Uterus (tissue), 4 donors: ENCODE results near the gene S100A6. TPM values are rescaled to one million over a fixed set of nuclear protein-coding genes. Genes with fewer than 3 reads are reported as not detected.
A peak's percentile ranks its signal among the peaks of the same experiment; 100 is the strongest.

Experiments used
- DNase-seq, 2 donors: peaks; one replicate each; pipeline ENCODE4 v3.0.0-alpha.2; 2019 to 2020
- H3K27ac ChIP-seq, 2 donors: fragments of 200-600 bp; sonication (generic); 1 replicate in 1 of 2; 2 replicates in 1 of 2; pipeline ENCODE4 v1.5.1; 2016 to 2018
- H3K27me3 ChIP-seq, 2 donors: fragments of 200-600 bp; sonication (generic); one replicate each; pipeline ENCODE4 v1.5.1; 2018 to 2019; ENCODE audit warnings: control low read depth in 1 of 2
- H3K36me3 ChIP-seq, 2 donors: fragments of 200-600 bp; sonication (generic); one replicate each; pipeline ENCODE4 v1.5.1; 2019; ENCODE audit warnings: control low read depth in 1 of 2
- H3K4me1 ChIP-seq, 2 donors: fragments of 200-600 bp; sonication (generic); one replicate each; pipeline ENCODE4 v1.5.1; 2018 to 2019; ENCODE audit warnings: control low read depth in 1 of 2
- H3K4me3 ChIP-seq, 2 donors: fragments of 200-600 bp; sonication (generic); 1 replicate in 1 of 2; 2 replicates in 1 of 2; pipeline ENCODE4 v1.5.1; 2018 to 2019; ENCODE audit warnings: mild to moderate bottlenecking in 1 of 2
- H3K9me3 ChIP-seq, 2 donors: fragments of 200-600 bp; sonication (generic); one replicate each; pipeline ENCODE4 v1.5.1; 2019; ENCODE audit warnings: control low read depth in 1 of 2
- POLR2A ChIP-seq, 2 donors: fragments of 450-650 bp; IDR thresholded peaks; one replicate each; pipeline ENCODE4 v1.6.1; 2016; ENCODE audit warnings: antibody characterized with exemption in 2 of 2, mild to moderate bottlenecking in 1 of 2, moderate library complexity in 1 of 2
- intact Hi-C: fragments of 100-400 bp; cut with DNase I; formaldehyde crosslinking; loops from one replicate; pipeline ENCODE4 v1.15.1; 2023; ENCODE audit warnings: low total_unique reads
- total RNA-seq, 4 donors: library from RNA; depleted of rRNA in 3 of 4; stranded (reverse); fragments of >200 nt in 3 of 4; gene quantifications; one replicate each; pipeline versions ENCODE4 v1.1.0 to v1.2.4, GENCODE V29; 2014 to 2023
- TF ChIP-seq, protein P1 (sequence below), 4 experiments: fragments of 200-600 bp in 2 of 4; fragments of 450-650 bp in 2 of 4; sonication (generic) in 2 of 4; IDR thresholded peaks; one replicate each; pipeline ENCODE4 v1.5.1; 2016 to 2019; ENCODE audit warnings: antibody characterized with exemption in 4 of 4, mild to moderate bottlenecking in 2 of 4, moderate library complexity in 1 of 4
- donor health status: DM: yes; HTN: yes; CAD: no.

S100A6 gene
- total RNA-seq, 4 donors from 2014 or later: 55.5 to 729 (median 448) TPM

DNA sequence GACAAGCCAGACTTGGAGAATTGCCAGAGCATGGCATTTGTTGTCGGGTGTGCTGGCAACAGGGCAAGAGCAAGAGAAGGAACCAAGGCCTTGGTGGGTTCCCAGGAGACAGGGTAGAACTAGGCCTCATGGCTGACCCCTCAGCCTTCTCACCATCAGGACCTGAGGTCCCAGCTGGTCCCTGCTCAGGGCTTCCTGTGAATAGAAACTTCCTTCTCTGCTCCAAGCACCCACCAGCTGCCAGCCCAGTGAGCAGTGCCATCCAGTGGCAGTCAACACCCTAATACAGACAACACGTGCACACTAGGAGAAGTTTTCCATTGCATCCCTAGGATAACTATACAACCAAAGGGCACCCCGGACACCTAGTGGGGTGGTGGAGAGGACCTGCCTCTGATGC, 22.8 kb downstream of the S100A6 start:
- no peak for TF ChIP-seq POLR2A (IDR thresholded peaks at IDR 0.05)
- TF ChIP-seq, protein P1, sequence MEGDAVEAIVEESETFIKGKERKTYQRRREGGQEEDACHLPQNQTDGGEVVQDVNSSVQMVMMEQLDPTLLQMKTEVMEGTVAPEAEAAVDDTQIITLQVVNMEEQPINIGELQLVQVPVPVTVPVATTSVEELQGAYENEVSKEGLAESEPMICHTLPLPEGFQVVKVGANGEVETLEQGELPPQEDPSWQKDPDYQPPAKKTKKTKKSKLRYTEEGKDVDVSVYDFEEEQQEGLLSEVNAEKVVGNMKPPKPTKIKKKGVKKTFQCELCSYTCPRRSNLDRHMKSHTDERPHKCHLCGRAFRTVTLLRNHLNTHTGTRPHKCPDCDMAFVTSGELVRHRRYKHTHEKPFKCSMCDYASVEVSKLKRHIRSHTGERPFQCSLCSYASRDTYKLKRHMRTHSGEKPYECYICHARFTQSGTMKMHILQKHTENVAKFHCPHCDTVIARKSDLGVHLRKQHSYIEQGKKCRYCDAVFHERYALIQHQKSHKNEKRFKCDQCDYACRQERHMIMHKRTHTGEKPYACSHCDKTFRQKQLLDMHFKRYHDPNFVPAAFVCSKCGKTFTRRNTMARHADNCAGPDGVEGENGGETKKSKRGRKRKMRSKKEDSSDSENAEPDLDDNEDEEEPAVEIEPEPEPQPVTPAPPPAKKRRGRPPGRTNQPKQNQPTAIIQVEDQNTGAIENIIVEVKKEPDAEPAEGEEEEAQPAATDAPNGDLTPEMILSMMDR (IDR thresholded peaks at IDR 0.05): no peak
- Histone ChIP-seq H3K9me3 (no peaks in the 10 kb centered on the region), H3K4me3 (no peak overlapping the region), H3K27ac (no peak overlapping the region), H3K36me3 (no peaks in the 10 kb centered on the region), H3K27me3 (no peaks in the 10 kb centered on the region), H3K4me1 (peaks cover 2 to 11% of the 10 kb centered on the region in 2 donors)
- intact Hi-C loops: no loop called here
- no peak for DNase-seq

DNA sequence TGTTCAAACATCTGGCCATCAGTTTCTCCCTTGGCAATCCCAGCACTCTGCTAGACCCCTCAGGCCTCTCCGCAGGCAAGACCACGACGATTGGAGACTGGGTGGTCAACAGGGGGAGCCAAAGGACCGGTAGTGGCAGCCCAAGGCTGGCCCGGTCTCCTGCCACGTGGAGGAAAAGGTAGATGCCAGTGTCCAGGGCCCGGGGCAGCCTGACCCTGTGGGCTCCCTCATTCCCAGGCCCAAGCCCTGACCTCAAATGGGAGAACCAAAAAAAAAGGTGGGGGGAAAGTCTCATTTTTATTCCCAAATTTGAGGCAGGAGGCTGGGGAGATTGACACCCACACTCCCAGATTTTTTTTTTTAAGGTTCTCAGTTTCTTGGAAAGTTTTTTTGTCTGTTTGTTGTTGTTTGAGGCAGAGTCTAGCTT, 24.8 kb downstream of the S100A6 start:
- no peaks in the 10 kb centered on the region for H3K27me3 ChIP-seq
- peaks cover 8 to 22% of the 10 kb centered on the region in 2 donors for H3K4me1 ChIP-seq
- peak; percentile 87 for DNase-seq
- no peak overlapping the region for H3K4me3 ChIP-seq
- H3K27ac ChIP-seq: peak overlapping the region; percentile 37 to 45
- no peaks in the 10 kb centered on the region for H3K36me3 ChIP-seq
- TF ChIP-seq, protein P1 (IDR thresholded peaks at IDR 0.05): peak; percentile 92 to 95 (median 94)
- TF ChIP-seq POLR2A (IDR thresholded peaks at IDR 0.05): peak in 1 of 2 donors; percentile 13
- H3K9me3 ChIP-seq: no peaks in the 10 kb centered on the region
- intact Hi-C loops: loop anchor here (1.0 kb wide), 1 partner anchor 57 kb away; no protein-coding TSS in a partner anchor

DNA sequence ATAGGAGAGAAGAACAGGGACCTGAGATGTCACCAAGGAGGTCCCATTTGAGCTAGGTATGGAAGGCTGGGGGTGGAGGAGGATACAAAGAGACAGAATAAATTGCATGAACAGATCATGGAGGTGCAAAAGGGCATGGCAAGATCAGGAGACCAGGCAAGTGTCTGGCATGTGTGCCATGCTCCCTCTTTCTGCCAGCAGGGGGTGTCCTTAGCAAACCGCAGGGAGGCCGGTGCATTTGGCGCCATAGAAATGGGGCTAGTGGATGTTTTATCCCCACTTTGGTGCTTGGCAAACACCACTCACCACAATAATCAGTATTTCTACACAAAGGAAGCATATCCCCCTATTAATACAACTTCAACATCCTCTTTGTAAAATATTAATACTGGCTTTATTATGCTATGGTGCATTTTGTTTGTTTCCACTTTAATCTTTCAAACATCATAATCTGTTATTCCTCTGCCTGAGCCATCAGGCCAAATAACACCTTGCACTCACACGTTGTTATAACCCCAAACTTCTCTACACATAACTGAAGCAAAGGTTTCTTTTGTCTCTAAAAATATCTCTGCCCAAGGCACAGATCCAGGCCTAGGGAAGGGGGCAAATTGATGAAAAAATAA, 25.9 kb downstream of the S100A6 start:
- H3K36me3 ChIP-seq: no peaks in the 10 kb centered on the region
- no peak overlapping the region for H3K4me3 ChIP-seq
- no peak for TF ChIP-seq POLR2A (IDR thresholded peaks at IDR 0.05)
- TF ChIP-seq, protein P1 (IDR thresholded peaks at IDR 0.05): peak in 2 of 4 experiments; percentile 20 to 22
- no peaks in the 10 kb centered on the region for H3K9me3 ChIP-seq
- H3K27ac ChIP-seq: peak overlapping the region; percentile 84 to 92
- DNase-seq: no peak
- no peaks in the 10 kb centered on the region for H3K27me3 ChIP-seq
- intact Hi-C loops: loop anchor here (1.0 kb wide), 1 partner anchor 58 kb away; no protein-coding TSS in a partner anchor
- H3K4me1 ChIP-seq: peaks cover 8 to 23% of the 10 kb centered on the region in 2 donors

DNA sequence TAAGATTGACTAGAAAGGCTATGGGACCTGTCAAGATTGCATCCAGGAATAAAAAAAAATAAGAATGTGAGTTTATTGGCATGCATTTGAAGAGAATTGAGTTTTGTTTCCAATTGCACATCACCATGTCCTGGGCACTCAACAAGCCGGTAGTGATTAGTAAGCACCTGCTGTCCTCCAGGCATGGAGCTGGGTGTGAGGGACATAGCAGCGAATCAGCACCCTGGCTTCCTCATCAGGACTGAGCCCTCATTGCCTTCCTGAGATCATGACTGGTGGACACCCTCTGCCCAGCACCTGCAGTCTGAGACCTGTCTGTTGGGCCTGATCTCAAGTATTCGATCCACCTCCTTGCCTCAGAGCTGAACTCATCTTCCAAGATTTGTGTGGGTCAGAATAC, 26.8 kb downstream of the S100A6 start:
- no peaks in the 10 kb centered on the region for H3K36me3 ChIP-seq
- peaks cover 8 to 23% of the 10 kb centered on the region in 2 donors for H3K4me1 ChIP-seq
- peak overlapping the region; percentile 84 to 92 for H3K27ac ChIP-seq
- TF ChIP-seq POLR2A (IDR thresholded peaks at IDR 0.05): no peak
- TF ChIP-seq, protein P1 (IDR thresholded peaks at IDR 0.05): no peak
- no peaks in the 10 kb centered on the region for H3K9me3 ChIP-seq
- no peak for DNase-seq
- no peak overlapping the region for H3K4me3 ChIP-seq
- intact Hi-C loops: no loop called here
- H3K27me3 ChIP-seq: no peaks in the 10 kb centered on the region

DNA sequence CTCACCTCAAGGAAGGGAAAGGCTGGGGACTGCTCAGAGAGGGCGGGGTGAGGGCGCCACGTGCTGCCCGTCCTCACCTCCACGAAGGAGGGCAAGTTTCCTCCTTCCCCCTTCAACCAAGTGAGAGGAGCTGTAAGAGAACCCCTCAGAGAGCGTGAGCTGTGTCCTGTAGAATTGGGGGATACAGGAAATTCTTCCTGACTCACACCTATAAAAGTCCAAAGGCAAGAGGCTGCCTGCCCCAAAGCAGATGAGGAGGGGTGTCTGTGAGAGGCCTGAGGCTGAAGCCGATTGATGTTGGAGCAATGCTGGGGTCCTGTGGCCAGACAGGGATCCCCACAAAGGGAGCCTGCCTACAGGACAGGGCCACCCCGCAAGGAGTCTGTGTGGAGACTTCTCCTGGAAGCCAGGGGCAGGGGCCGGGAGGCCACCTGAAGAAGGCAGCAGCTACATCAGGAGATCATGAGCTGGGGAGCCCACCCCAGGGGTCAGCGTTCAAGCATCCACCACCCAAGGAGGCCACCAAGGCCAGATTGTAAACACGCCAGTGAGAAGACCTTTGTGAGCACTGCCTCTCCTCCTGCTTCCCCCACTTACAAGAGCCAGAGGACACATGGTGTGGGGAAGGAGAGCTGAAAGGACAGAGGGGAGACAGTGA, 27.7 kb downstream of the S100A6 start:
- Histone ChIP-seq H3K36me3 (no peaks in the 10 kb centered on the region), H3K4me1 (peaks cover 8 to 23% of the 10 kb centered on the region in 2 donors), H3K27ac (peak overlapping the region; percentile 84 to 92), H3K27me3 (no peaks in the 10 kb centered on the region), H3K9me3 (no peaks in the 10 kb centered on the region), H3K4me3 (no peak overlapping the region)
- intact Hi-C loops: no loop called here
- TF ChIP-seq, protein P1 (IDR thresholded peaks at IDR 0.05): no peak
- no peak for TF ChIP-seq POLR2A (IDR thresholded peaks at IDR 0.05)
- DNase-seq: no peak
